Upper lobe of left lung (tissue), 4 donors: ENCODE results near the gene LOXL4.

Experiments used
- CTCF ChIP-seq, 6 experiments: fragments of 450-650 bp in 4 of 6; fragments of 200-600 bp in 2 of 6; sonication (generic) in 2 of 6; IDR thresholded peaks; one replicate each; pipeline ENCODE4 v1.5.1; 2016 to 2019; ENCODE audit warnings: antibody characterized with exemption in 6 of 6
- EP300 ChIP-seq, 4 donors: sonication (generic); formaldehyde crosslinking; IDR thresholded peaks; one replicate each; pipeline ENCODE4 v1.5.1; 2017; ENCODE audit warnings: antibody characterized with exemption in 4 of 4, control low read depth in 2 of 4
- POLR2A ChIP-seq, 4 donors: fragments of 450-650 bp; IDR thresholded peaks; one replicate each; pipeline ENCODE4 v1.5.1; 2016 to 2017; ENCODE audit warnings: antibody characterized with exemption in 4 of 4, mild to moderate bottlenecking in 2 of 4

- TF ChIP-seq CTCF (IDR thresholded peaks at IDR 0.05) (no peak), POLR2A (IDR thresholded peaks at IDR 0.05) (no peak), EP300 (IDR thresholded peaks at IDR 0.05) (no peak)
These were observed 23.9 kb downstream of the LOXL4 start for GRCh38 chr10:98244141-98244540.
